Tracheal epithelial cell (primary cell): ENCODE measurements around the gene MECR. TPM values are rescaled to one million over a fixed set of nuclear protein-coding genes. Genes with fewer than 3 reads are reported as not detected.

ENCODE experiments used
- total RNA-seq: library from RNA; depleted of rRNA; stranded (reverse); fragments of >200 nt; gene quantifications from 2 replicates; pipeline ENCODE4 v1.2.1, GENCODE V29; 2014

Gene MECR, protein sequence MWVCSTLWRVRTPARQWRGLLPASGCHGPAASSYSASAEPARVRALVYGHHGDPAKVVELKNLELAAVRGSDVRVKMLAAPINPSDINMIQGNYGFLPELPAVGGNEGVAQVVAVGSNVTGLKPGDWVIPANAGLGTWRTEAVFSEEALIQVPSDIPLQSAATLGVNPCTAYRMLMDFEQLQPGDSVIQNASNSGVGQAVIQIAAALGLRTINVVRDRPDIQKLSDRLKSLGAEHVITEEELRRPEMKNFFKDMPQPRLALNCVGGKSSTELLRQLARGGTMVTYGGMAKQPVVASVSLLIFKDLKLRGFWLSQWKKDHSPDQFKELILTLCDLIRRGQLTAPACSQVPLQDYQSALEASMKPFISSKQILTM
- 25.5 and 31.3 TPM in 2 replicates for total RNA-seq

DNA sequence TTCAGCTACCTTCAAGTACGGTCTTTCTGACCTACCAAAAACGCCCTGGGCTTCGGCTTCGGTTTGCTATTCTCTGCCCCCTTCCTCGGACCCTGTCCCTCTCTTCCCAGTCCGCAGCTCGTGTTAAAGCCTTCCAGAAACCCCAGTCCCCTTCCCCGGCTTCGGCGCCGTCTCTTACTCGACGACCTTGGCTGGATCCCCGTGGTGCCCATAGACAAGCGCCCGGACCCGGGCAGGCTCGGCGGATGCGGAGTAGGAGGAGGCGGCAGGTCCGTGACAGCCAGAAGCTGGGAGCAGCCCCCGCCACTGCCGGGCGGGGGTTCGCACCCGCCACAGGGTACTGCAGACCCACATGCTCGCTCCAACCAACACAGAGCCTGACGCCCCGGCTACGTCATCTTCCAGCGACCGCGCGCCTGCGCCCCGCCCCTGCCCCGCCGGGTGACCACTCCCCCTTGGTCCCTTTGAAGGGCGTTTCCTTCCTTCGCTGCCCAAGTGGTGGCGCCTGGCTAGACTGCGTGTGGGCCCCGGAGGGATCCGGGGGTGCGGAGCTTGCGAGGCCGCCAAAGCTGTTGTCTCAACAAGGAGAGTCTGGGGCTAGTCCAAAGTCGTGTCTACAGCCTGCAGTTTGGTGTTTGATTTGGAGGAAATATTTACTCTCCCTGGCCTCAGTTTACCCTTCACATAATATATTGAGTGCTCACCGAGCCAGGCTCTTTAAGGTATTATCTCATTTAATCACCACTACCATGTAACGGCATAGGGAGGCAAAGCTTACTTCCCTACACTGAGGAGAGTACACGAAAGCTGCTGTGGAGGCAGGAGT, at the start of gene MECR:
MECR (minus strand) TSS at position 382 of the 826 bp plus-strand sequence; CDS start at position 354, 28 bp downstream.

DNA sequence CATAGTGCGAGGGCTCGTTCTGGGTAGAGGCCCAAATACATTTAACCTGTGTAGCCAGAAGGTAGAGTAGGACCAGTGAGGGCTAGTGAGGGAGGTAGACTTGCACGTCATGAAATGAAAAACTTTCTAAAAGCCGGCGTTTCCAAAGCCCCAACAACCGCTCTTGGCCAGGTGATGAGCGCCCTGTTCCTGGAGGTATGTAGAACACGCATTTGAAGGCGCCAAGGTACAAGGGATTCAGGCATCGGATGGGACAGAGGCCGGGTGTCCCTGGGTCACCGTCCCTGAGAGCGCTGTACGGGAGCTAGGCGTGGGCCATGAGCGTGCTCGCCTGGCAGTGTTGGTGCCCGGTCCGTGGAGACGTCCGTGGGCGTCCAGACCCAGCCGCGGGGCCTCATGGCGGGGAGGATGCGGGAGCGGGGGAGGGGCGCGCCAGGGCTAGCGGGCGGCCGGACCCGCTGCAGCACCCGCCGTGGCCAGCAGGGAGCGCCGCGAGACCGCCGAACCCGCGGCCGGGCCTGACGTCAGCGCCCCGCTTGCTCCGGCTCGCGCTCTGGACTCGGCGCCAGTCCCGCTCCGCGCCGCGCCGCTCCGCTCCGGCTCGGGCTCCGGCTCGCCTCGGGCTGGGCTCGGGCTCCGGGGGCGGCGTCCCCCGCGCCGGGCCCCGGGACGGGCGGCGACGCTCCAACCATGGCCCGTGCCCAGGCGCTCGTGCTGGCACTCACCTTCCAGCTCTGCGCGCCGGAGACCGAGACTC, 5.4 kb upstream of the MECR start, which contains the start of gene PTPRU:
PTPRU (plus strand) TSS at position 568 of the 757 bp plus-strand sequence; CDS start at position 691, 123 bp downstream.

DNA sequence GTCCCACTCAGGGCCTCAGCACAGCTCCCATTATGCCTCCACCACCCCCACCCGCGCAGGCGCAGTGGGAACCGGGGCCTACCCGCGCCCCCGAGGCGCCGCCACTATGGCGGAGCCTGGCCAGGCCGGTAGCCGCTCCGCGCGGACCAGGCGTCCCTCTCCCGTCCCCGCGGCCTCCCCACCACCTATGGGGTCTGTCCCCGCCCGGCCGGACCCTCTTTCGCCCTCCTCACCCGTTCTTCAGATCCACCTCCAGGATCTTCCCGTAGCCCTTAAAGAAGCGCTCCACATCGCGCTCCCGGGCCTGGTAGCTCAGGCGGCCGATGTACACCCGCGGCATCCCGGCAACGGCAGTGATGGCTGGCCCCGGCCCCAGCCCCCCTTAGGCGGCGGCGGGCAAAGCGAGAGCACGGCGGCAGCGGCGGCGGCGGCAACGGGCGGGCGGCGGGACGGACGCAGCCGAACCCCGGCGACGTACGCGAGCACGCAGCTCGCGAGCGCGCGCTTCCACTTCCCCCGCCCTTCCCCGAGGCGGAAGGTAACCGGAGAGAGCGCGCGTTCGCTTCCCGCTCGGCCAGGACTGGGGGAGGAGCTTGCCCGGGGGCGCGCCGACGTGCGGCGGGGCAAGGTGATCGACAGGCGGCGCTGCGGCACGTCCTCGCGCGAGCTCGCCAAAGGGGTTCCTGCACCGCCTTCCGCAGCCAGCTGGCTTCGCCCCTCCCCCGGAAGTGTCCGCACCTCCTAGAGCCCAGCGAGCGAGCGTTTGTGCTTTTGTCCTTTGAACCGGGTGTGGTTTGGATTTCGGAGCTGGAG, 49.1 kb downstream of the MECR start, which contains the start of gene SRSF4:
SRSF4 (minus strand) TSS at position 488 of the 813 bp plus-strand sequence; CDS start at position 340, 148 bp downstream.

Other genes with a start within 250 kb of the MECR start
- 2.8 and 2.9 TPM in 2 replicates for gene TMEM200B, start 107.0 kb downstream of the MECR start, total RNA-seq
- gene SRSF4, start 49.0 kb downstream of the MECR start, total RNA-seq, result 23.0 and 26.5 TPM in 2 replicates
- 60.2 and 84.0 TPM in 2 replicates for gene PTPRU, start 5.6 kb upstream of the MECR start, total RNA-seq